ENCODE results near the gene USF2. TPM values are rescaled to one million over a fixed set of nuclear protein-coding genes. Genes with fewer than 3 reads are reported as not detected.

USF2 gene
- total RNA-seq, 1 experiment from 2014 or later = 81.6 TPM

DNA sequence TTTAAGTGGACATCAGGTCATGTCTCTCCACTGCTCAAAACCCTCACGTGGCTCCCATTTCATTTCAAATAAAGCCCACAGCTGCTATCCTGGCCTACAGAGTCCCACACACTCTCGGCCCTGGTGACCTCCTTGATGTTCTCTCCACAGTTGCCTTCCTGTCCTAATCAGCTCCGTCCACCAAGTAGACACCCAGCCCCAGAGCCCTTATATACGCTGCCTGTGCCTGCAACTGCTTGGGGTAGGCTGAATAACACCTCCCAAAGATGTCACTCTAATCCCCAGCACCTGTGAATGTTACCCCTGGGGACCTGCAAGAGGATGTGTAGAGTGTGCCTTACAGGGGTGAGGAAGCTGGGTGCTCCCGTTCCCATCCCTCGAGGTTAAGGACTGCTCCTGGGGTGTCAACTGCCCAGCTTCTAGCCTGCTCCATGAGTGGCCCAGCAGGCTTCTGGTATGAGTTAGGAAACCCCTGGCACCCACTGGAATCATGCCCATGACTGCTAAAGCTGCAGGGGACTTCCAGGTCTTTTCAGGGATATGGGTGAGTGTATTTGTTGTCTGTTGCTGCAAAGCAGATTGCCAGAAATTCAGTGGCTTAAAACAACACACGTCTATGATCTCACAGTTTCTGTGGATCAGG, 46.3 kb upstream of the USF2 start:
- ChIA-PET CTCF (interaction anchor here (0.7 kb wide), 1 partner anchor 51 kb away, joined by 3 read pairs; no protein-coding TSS in a partner anchor), POLR2A (interaction anchor here (1.9 kb wide), 1 partner anchor 8 kb away, joined by 8 read pairs; no protein-coding TSS in a partner anchor)
- Mint-ChIP-seq H3K9me3 (ENCODE audit: unreplicated experiment) (peaks cover 8% of the 10 kb centered on the region), H3K27ac (ENCODE audit: low read depth, unreplicated experiment) (peak overlapping the region; percentile 78), H3K27me3 (ENCODE audit: insufficient read depth, unreplicated experiment) (no peaks in the 10 kb centered on the region), H3K4me1 (ENCODE audit: insufficient read depth, unreplicated experiment) (peaks cover 13% of the 10 kb centered on the region), H3K4me3 (ENCODE audit: unreplicated experiment) (no peak overlapping the region), H3K36me3 (ENCODE audit: insufficient read depth, unreplicated experiment) (no peaks in the 10 kb centered on the region)
- no peak for DNase-seq (ENCODE audit: unreplicated experiment)
- intact Hi-C loops (cut with micrococcal nuclease) = no loop called here
- no peak for TF ChIP-seq CTCF (IDR thresholded peaks at IDR 0.05; ENCODE audit: unreplicated experiment)
- no TSS peak for BruUV-seq (replicated peaks)

GRCh38 chr19:35223084-35223790, 45.5 kb upstream of the USF2 start:
- Mint-ChIP-seq H3K36me3 (ENCODE audit: insufficient read depth, unreplicated experiment) (no peaks in the 10 kb centered on the region), H3K27ac (ENCODE audit: low read depth, unreplicated experiment) (peak overlapping the region; percentile 78), H3K4me3 (ENCODE audit: unreplicated experiment) (no peak overlapping the region), H3K4me1 (ENCODE audit: insufficient read depth, unreplicated experiment) (peaks cover 13% of the 10 kb centered on the region), H3K9me3 (ENCODE audit: unreplicated experiment) (peaks cover 8% of the 10 kb centered on the region), H3K27me3 (ENCODE audit: insufficient read depth, unreplicated experiment) (no peaks in the 10 kb centered on the region)
- CTCF ChIA-PET = no interaction called here
- POLR2A ChIA-PET = interaction anchor here (1.9 kb wide), 1 partner anchor 9 kb away, joined by 8 read pairs; no protein-coding TSS in a partner anchor
- intact Hi-C loops (cut with micrococcal nuclease) = no loop called here
- no TSS peak for BruUV-seq (replicated peaks)
- no peak for DNase-seq (ENCODE audit: unreplicated experiment)
- no peak for TF ChIP-seq CTCF (IDR thresholded peaks at IDR 0.05; ENCODE audit: unreplicated experiment)

- no peak for TF ChIP-seq CTCF (IDR thresholded peaks at IDR 0.05; ENCODE audit: unreplicated experiment)
- DNase-seq (ENCODE audit: unreplicated experiment) = no peak
- H3K27me3 Mint-ChIP-seq (ENCODE audit: insufficient read depth, unreplicated experiment) = no peaks in the 10 kb centered on the region
- peaks cover 13% of the 10 kb centered on the region for H3K4me1 Mint-ChIP-seq (ENCODE audit: insufficient read depth, unreplicated experiment)
- peak overlapping the region; percentile 78 for H3K27ac Mint-ChIP-seq (ENCODE audit: low read depth, unreplicated experiment)
- POLR2A ChIA-PET = interaction anchor here (1.9 kb wide), 1 partner anchor 10 kb away, joined by 8 read pairs; no protein-coding TSS in a partner anchor
- H3K9me3 Mint-ChIP-seq (ENCODE audit: unreplicated experiment) = peaks cover 8% of the 10 kb centered on the region
- no peak overlapping the region for H3K4me3 Mint-ChIP-seq (ENCODE audit: unreplicated experiment)
- no TSS peak for BruUV-seq (replicated peaks)
- CTCF ChIA-PET = no interaction called here
- intact Hi-C loops (cut with micrococcal nuclease) = no loop called here
- H3K36me3 Mint-ChIP-seq (ENCODE audit: insufficient read depth, unreplicated experiment) = no peaks in the 10 kb centered on the region
These were observed 44.8 kb upstream of the USF2 start for GRCh38 chr19:35223862-35224505.
